Stimulated activated CD8-positive, alpha-beta memory T cell treated with anti-CD3 and anti-CD28 coated beads, Interleukin-12 subunit alpha, Interleukin-12 subunit beta, amount 100 ng/mL, for 24 hours (primary cell): ENCODE data around the gene ATP5ME.
"Not testable (repeated sequence)": the region's sequence is repeated elsewhere in the genome, so short reads cannot be mapped to it uniquely, and the experiment has no call there.

Experiments
- DNase-seq: peaks from one replicate; pipeline ENCODE4 v3.0.0-alpha.2; 2020; ENCODE audit errors: extremely low read depth

ATP5ME gene

DNA sequence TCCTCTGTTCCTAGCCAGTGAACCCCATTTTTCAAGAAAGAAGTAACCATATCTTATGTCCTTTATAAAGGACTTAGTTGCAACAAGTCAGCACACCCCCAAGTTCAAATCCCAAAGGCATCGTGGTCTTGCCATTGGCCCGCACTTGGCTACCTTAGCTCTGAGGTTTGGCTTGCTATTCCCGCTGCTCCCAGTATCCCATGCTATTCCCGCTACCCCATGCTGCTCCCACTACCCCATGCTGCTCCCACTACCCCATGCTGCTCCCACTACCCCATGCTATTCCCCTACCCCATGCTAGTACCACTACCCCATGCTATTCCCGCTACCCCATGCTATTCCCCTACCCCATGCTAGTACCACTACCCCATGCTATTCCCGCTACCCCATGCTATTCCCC is 5.9 kb downstream of the ATP5ME start:
- DNase-seq, result not testable (repeated sequence)

DNA sequence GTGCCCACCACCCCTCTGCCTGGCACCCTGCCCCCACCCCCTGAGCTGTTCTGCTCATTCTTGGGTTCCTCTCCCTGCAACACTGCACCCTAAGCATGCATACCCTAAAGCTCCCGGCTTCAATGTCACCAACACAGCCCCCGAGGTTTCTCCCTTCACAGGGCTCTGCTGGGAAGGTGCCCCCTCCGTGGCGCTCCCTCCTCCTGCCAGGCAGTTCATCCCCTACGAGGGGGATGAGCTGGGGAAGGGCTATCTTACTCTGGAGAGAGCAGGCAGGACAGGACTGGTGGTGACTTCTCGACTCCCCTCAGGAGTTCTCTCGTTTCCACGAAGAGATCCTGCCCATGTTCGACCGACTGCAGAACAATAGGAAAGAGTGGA is 6.5 kb downstream of the ATP5ME start:
- DNase-seq, result no peak

DNA sequence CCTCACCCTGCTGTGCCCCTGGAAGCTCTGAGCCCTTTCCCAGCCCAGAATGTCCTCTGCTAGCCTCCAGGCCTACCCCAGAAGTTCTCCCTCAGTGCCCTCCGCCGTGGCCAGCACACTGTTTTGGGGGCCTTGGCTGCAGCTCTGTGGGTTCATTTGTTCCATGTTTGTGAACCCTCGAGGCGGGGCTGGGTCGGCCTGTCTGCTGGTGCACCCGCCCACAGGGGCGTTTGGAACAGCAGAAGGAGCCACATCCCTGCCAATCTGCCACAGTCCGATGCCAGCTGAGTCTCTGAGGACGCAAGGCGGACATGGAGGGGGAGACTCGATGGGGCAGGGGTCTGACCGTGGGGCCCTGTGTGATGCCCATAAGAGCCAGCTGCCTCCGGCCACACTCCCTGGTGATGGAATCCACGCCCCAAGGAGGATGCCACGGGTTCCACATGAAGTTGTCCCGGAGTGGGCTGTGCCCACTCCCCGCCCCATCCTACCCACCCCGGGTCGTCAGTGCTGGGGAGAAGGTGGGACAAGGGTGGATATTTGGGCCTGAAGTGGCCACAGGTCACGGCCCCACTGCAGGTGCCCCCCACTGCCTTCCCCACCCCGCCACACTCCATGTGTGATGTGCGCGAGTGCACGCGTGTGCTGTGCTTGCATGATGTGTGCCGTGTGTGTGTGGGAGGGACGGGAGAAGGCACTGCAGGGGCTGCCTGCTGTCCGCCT is 7.1 kb downstream of the ATP5ME start:
- DNase-seq, result no peak

GRCh38 chr4:666436-666810 is 7.7 kb downstream of the ATP5ME start:
- DNase-seq, result no peak

- no peak for DNase-seq
Measured at GRCh38 chr4:665751-666435, 8.2 kb downstream of the ATP5ME start.

DNA sequence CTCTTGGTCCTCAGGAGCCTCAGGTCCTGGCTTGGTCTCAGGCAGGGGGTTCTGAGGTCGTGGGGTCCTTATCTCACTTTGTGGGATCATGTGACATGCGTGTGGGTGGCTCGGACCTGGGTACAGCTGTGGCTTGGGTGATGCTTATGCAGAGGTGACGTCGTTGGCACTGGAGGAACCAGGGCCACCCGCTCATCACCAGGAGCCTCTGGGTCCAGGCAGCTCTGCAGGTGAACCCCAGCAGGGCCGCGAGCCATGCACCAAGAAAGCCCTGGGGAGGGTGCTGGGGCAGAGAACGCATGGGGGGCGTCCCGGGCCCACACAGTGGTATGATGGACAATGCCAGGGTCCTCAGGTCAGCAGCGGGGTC is 8.7 kb downstream of the ATP5ME start:
- no peak for DNase-seq

DNA sequence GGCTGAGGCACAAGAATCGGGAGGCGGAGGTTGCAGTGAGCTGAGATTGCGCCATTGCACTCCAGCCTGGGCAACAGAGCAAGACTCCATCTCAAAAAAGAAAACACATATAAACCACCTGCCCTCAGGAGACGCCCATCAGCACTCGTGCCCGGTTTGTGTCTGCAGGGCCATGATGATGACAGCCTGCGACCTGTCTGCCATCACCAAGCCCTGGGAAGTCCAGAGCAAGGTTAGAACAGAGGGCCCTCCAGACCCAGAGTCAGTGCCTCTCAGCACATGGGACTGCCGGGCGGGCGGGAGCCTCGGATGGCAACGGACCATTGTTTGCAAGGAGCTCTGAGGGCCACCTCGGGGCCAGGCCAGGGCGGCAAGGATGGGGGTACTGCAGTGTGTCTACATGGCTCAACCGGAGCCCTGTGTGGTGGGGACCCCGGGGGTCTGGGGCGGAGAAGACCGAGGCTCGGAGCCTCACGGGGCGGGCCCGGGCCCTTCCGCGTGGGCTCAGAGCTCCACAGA is 9.3 kb downstream of the ATP5ME start:
- DNase-seq, result no peak

DNA sequence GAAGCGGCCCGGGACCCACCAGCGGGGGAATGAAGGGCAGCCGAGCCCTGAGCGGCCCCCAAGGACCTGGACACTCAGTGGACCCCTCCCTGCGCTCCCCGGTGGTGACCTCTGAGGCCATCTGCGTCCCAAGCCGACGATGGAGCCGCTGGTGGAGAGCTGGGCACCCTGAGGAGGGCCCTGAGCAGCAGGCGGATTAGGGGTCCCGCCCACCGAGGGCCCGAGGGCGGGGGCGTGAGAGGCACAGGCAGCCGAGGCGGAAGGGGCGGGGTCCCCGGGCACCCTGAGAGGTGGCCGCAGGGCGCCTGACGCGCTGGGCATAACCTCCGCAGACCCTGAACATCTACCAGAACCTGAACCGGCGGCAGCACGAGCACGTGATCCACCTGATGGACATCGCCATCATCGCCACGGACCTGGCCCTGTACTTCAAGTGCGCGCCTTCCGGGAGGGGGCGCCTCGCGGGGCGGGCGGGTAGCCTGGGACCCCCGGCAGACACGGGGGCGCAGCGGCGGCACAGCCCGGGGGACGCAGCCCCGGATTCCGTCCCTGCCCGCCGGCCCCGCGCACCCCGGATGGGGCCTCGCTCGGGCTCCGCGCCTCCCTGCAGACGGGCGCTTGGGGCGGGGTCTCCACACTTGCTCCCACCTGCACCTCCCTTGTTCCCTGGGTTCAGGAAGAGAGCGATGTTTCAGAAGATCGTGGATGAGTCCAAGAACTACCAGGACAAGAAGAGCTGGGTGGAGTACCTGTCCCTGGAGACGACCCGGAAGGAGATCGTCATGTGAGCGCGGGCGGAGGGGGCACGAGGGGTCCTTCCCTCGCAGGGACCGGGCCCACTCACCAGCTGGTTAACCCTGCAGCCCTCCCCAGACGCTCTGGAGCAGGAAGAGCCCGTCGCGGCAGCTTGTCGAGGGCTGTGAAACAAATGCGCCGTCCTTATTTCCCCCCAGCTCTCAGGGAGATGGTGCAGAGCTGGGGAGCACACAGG is 10.3 kb downstream of the ATP5ME start:
- DNase-seq, result peak; percentile 58

DNA sequence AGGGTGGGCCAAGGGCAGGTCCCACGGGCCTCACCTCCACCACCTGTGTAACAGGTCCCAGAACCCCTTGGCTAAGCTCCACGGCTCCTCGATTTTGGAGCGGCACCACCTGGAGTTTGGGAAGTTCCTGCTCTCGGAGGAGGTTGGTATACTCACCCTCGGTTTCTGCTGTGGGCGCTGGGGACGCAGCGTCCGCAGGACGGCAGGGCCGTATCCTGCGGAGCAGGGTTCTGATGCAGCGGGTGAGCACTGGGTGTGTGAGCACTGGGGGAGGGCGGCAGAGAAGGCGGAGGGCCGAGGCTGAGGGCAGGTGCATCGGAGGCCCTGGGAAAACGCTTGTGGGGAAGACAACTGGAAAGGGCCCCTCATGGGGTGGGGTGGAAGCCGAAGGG is 11.0 kb downstream of the ATP5ME start:
- no peak for DNase-seq

DNA sequence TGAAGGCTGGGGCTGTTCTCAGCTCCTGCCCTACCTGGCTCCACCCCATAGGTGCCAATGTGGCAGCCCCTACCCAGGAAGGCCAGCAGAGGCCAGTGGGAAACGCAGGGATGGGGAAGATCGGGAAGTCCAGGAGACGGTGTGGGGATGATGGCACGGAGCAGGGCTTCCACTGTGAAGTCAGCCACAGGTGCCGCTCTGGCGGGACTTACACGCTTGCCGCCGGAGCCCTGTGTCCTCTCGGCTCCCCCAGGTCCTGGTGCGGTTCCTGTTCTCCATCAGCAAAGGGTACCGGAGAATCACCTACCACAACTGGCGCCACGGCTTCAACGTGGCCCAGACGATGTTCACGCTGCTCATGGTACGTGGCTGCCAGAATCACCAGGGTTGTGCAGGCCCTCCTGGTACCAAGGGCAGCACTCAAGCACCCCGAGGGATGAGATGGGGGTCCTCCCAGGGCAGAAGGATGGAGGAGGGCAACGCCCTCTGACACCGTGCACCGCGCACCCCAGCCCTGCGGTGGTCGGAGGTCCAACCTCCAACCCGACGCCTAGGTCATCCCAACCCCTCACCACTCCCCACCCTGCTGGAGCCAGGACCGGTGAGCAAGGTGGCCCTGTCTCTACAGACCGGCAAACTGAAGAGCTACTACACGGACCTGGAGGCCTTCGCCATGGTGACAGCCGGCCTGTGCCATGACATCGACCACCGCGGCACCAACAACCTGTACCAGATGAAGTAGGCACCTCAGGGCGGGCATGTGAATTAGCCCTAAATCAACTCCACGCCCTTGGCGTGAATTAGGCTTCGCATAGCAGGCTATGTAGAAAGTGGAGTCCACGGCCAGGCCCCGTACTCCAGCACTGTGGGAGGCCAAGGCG is 12.0 kb downstream of the ATP5ME start:
- no peak for DNase-seq

GRCh38 chr4:661231-661630 is 12.8 kb downstream of the ATP5ME start:
- no peak for DNase-seq

GRCh38 chr4:660401-660800 is 13.7 kb downstream of the ATP5ME start:
- no peak for DNase-seq

DNA sequence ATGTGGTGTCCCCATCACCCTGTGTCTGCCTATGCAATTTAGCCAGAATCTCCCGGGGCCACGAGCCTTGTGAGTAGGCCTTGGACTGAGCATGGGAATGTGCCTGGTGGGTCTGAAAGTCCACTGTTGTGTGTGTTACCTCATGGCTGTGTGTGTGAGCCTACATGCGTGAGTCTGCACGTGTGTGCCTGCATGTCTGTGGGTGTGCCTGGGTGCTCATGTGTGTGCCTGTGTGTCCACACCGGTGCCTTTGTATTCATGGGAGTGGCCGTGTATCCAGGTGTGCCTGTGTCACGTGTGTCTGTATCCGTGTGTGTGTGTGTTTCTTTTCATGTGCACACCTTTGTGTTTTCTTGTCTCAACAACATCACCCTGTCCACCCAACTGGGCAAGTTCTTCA is 14.2 kb downstream of the ATP5ME start:
- no peak for DNase-seq

- no peak for DNase-seq
Measured at GRCh38 chr4:658681-659667, 15.1 kb downstream of the ATP5ME start.

GRCh38 chr4:657834-658667 is 16.0 kb downstream of the ATP5ME start:
- DNase-seq, result no peak

GRCh38 chr4:657338-657833 is 16.7 kb downstream of the ATP5ME start:
- no peak for DNase-seq

- DNase-seq, result no peak
Measured at GRCh38 chr4:656436-657337, 17.4 kb downstream of the ATP5ME start.
